HG02642 (cell line): Measurements from ENCODE around the gene MCF2L.

Source experiments
- ATAC-seq: cut with Tn5 transposase; IDR thresholded peaks from one replicate; pipeline ENCODE4 v1.9.1; 2021; ENCODE audit warnings: mild to moderate bottlenecking; ENCODE audit not compliant: unreplicated experiment, poor library complexity

MCF2L gene

DNA sequence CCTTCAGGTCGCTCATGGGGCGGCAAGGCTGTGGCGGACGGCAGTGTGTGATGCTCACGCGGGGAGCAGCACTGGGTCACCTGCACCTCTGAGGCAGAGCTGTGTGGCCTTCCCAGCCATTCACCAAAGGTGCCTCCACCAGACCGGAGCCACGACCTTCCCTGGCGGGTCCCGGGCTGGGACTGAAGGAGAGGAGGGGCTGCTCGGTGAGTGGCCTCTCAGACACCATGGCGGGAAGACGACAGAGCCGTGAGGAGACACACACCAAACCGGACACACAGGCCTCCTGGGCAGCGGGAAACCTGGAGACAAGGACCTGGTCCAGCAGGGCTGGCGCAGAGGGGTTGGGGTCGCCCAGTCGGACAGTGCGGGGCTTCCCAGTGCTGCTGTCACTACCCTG is 7.5 kb downstream of the MCF2L start:
- ATAC-seq = no peak

DNA sequence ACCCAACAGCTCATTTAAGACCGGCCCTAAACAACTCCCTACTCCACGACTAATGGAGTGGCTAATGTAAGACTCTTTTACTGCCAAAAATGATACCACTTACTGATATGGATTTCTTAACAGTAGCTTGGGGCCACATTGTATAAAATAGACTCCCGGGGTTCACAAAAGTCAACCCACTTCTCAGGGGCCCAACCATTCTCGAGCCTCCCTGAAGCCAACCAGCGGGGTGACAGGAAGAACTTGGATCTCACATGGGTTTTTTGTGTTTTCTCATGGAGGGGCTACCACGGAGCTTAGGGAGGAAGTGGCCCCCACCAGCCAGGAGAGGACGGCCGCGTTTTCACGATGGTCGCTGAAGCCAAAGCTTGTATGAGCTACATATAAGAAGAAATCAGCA is 8.1 kb downstream of the MCF2L start:
- ATAC-seq = no peak

GRCh38 chr13:112977525-112977924 is 8.5 kb downstream of the MCF2L start:
- no peak for ATAC-seq

GRCh38 chr13:112978561-112979405 is 9.8 kb downstream of the MCF2L start:
- no peak for ATAC-seq

- ATAC-seq = no peak
Observed at GRCh38 chr13:112979406-112979902, 10.4 kb downstream of the MCF2L start.

DNA sequence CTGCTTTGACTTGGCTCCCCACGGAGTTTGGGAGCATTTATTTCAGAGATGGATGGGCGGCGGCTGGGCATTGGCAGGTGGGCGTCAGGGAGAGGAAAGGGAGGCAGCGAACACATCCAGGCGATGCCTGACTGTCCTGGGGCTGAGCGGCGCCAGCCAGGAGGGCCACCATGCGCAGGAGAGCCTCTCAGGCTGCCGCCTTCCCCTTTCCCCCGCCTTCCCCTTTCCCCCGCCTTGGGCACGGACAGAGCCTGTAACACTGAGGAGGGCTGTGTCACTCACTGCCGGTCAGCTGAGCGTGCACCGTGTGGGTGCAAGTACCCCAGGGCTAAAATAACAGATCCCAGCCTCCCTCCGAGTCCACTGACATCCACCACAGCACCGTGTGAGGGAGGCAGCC is 11.4 kb downstream of the MCF2L start:
- ATAC-seq = no peak

- no peak for ATAC-seq
Observed at GRCh38 chr13:112981451-112981850, 12.4 kb downstream of the MCF2L start.

DNA sequence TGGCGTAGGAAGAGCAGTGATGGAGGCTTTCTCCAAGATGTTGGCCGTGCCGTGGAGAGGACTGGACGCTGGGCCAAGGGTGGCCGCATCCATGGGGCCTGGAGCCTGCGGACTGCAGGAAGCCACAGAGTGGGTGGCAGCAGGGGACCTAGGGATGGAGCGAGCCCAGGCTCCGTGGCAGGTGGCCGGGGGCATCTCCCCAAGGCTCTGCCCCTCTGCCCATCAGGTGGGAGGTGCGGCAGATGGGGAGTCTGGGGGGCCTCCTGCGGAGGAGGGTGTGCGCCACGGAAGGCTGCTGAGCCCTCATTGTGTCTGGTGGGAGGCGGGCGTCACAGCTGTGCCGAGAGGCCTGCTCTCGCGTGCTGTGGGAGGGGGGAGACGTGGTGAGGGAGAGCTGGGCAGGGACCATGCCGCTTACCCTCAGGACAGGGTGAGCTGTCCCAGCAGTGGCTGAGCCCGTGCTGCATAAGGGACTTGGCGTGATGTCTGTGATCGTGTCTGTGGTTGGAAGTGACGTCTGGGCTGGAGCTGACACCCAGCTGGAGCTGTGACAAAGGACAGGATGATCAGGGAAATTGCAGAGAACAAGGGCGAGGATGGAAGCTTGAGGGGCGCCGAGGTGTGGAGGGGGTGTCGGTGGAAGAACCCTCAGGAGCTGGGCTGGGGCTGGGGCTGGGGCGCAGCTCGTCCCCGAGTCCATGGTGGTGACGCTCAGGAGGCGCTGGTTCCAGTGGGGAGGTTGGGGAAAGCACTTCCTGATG is 13.4 kb downstream of the MCF2L start:
- no peak for ATAC-seq

GRCh38 chr13:112983042-112983305 is 14.0 kb downstream of the MCF2L start:
- ATAC-seq = no peak

DNA sequence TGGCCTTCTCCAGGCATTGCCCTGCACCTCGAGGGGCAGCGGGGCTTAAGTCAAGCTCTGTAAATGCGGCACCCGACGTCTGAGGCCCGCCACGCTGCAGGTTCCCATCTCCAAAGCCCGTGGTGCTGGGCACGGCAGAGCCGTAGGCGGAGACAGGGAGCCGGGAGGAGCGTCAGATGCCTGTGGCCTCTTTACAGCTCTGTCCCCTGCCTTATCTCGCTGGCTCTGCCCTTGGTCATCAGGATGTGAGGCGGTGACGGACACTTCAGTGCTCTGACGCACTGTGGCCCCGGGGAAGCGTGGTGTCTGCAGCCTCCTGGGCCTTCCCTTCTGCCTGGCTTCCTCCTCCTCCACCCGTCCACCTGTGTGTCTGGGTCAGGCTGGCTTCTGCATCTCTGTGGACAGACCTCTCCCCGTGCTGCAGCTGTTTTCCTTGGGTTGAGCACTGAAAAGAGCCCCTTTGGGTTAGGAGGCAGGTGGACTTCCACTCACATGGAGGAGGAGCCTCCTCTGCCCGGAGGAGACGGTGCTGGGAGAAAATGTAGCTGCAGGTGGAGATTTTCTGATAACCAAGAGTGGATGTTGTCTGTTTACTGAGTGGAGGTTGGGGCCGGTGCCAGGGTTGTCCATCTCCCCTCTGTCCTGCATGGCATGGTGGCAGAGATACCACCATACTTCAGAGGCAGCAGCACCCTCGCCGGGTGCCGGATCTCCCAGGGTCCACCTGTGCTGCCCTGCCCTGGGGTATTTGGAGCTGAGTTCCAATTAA is 14.6 kb downstream of the MCF2L start:
- ATAC-seq = no peak

GRCh38 chr13:112984501-112984900 is 15.5 kb downstream of the MCF2L start:
- no peak for ATAC-seq

DNA sequence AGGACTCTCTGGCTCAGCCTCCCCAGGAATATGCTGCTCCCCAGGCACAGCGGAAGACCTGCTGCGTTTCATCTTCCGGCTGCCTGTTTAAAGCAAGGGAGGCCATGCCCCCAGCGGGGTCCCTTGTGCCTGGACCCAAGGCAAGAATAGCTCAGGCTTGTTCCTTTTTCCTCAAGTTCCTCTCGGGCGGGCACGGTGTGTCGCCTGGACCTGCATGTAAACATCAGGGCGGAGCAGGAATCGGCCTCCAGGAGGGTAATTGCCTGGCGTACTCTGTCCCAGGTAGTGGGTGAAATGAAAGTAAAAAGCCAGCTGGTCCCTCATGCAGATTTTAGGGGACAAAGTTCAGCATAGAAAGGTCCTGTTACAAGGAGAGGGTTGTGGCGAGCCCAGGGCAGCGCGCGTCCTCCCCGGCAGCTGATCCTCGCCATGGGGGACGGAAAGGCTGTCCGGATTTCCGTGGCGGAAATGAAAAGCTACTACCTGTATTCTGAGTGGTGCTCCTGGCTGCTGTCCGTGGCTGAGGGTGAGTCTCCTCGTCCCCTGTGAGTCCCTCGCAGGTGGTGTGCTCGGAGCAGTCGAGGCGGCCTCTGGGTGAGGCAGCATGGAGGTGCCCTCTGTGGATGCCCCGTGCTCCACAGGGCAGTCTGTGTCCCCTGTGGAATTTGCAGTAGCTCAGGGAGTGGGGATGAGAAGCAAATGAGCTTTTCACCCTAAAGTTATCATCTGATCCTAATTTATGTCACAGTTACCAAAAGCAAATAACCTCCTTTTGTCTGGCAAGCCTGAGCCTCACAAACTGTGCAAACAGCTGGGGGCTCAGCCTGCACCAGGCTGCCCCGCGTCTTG is 16.2 kb downstream of the MCF2L start:
- ATAC-seq = no peak

GRCh38 chr13:112985803-112986408 is 16.9 kb downstream of the MCF2L start:
- ATAC-seq = no peak

DNA sequence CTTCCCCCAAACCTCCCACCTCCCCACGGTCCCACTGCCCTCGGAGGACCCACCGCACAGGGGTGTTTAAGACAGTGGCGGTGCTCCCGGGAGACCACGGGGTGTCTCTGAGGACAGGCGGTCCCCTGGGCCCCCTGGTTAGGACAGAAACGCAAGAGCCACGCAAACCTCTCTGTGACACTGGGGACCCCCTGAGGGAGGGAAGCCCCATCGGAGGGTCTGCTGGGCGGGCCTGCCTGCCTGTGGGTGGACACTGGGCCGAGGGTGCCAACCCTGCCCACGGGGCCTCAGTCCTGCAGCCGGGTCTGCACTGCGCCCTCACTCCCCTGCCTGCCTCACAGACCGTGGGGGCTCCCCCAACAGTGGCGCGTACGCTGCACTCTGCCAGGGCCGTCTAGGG is 17.5 kb downstream of the MCF2L start:
- ATAC-seq = no peak

GRCh38 chr13:112986946-112987681 is 18.1 kb downstream of the MCF2L start:
- ATAC-seq = no peak

- ATAC-seq = no peak
Observed at GRCh38 chr13:112987682-112988024, 18.6 kb downstream of the MCF2L start.

DNA sequence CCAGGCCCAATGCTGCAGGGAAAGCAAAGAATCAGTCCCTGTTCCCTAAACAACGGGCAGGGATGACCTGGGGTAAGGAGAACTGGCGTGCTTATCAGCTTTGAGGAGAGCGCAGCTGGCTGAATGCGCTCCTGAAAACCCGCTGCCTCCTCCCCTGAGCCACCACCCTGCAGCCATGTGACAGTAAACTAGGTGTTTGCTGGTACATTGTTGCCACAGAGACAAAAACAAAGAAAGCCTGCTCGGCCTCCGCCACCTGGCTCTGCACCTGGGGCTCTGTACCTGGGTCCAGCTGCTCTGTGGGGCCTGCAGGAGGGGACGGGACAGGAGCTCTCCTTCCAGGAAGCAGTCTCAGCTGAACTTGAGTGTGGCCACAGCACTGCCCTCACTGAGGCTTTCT is 21.8 kb downstream of the MCF2L start:
- ATAC-seq = no peak

- no peak for ATAC-seq
Observed at GRCh38 chr13:112991609-112992008, 22.6 kb downstream of the MCF2L start.
